Esophagus (tissue), 2 donors: Measurements from ENCODE around the gene STAP2. TPM values are rescaled to one million over a fixed set of nuclear protein-coding genes. Genes with fewer than 3 reads are reported as not detected.
"Not testable (repeated sequence)": the region's sequence is repeated elsewhere in the genome, so short reads cannot be mapped to it uniquely, and the experiment has no call there.

Source experiments
- H3K27ac ChIP-seq, 2 donors: one replicate each; pipeline ENCODE4 v1.5.1; 2013; ENCODE audit warnings: low read depth in 2 of 2, mild to moderate bottlenecking in 2 of 2, inconsistent platforms in 1 of 2, low read length in 1 of 2, moderate library complexity in 1 of 2
- H3K27me3 ChIP-seq, 2 donors: one replicate each; pipeline ENCODE4 v1.6.1; 2013; ENCODE audit warnings: low read length in 2 of 2, control low read depth in 1 of 2, mild to moderate bottlenecking in 1 of 2; ENCODE audit not compliant: insufficient read depth in 2 of 2, control insufficient read depth in 1 of 2
- H3K36me3 ChIP-seq, 2 donors: one replicate each; pipeline ENCODE4 v1.6.1; 2013; ENCODE audit warnings: low read length in 1 of 2; ENCODE audit not compliant: control insufficient read depth in 2 of 2, insufficient read depth in 2 of 2
- H3K4me1 ChIP-seq, 2 donors: one replicate each; pipeline ENCODE4 v1.6.1; 2013; ENCODE audit warnings: low read length in 1 of 2; ENCODE audit not compliant: control insufficient read depth in 2 of 2, insufficient read depth in 2 of 2
- H3K4me3 ChIP-seq, 2 donors: one replicate each; pipeline ENCODE4 v1.5.1; 2013; ENCODE audit warnings: low read length in 2 of 2, mild to moderate bottlenecking in 2 of 2, low read depth in 1 of 2, moderate library complexity in 1 of 2
- H3K9me3 ChIP-seq, 2 donors: one replicate each; pipeline ENCODE4 v1.6.1; 2013; ENCODE audit warnings: mild to moderate bottlenecking in 2 of 2, low read depth in 1 of 2, low read length in 1 of 2, moderate library complexity in 1 of 2; ENCODE audit not compliant: control insufficient read depth in 2 of 2, insufficient read depth in 1 of 2
- WGBS, 2 donors: extraction: QIAGEN DNeasy Blood & Tissue Kit; methylation state at CpG; one replicate each; pipeline ENCODE4 v1.1.7; 2013; 5-methylcytosine and 5-hydroxymethylcytosine counted together
- polyA plus RNA-seq, 2 donors: library from polyadenylated mRNA; stranded (reverse); fragments of 200-250 nt; gene quantifications; one replicate each; pipeline ENCODE4 v1.2.3, GENCODE V29; 2013
- donor health status: healthy with polysubstance abuse.
- donor health status: Bipolar disorder and iron deficiency.

The STAP2 gene
- polyA plus RNA-seq, 2 donors: 99.2 to 126 TPM

DNA sequence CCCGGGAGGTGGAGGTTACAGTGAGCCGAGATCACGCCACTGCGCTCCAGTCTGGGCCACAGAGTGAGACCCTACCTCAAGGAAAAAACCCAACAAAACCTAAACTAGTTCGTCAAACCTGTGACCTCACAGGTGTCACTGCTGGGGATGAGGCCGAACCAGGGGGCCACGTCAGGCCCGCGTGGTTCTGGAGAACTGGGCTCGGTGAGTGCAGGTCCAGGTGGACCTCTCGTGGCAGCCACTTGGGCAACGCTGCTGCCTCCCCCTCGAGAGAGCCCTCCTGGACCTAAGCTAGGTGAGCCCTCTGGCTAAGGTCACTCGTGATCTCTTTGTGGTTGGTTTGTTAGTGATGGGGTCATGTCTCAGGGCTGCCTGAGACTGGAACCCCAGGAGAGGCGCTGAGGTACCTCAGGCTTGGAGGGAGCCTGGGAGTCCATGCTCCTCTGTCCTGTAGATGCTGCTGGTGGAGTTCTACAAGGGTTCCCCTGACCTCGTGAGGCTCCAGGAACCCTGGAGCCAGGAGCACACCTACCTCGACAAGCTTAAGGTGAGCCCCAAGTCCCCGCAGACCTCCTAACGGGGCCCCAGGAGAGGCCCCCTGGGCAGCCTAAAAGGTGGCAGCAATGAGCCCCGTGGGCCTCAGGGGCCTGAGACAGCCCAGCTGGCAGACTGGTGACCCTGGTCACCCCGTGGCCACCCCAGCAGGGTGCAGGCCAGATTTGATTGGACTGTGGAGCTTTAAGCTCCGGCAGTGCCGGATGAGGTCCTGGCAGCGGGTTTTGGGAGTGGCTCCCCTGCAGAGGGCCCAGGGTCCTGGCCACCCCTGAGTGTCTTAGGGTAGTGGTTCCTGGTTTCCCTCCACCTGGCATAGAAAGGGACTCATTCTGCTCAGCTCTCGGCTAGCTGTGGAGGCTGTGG, 20.3 kb upstream of the STAP2 start:
- WGBS, 2 donors: 83 to 87% methylated on average over 25 of the region's 25 CpGs
- no peaks in the 10 kb centered on the region for H3K27me3 ChIP-seq
- peaks cover 0 to 2% of the 10 kb centered on the region in 2 donors for H3K4me1 ChIP-seq
- no peak overlapping the region for H3K27ac ChIP-seq
- H3K9me3 ChIP-seq: no peaks in the 10 kb centered on the region
- H3K4me3 ChIP-seq: no peak overlapping the region
- H3K36me3 ChIP-seq: peaks cover 23 to 70% of the 10 kb centered on the region in 2 donors

- peaks cover 0 to 2% of the 10 kb centered on the region in 2 donors for H3K4me1 ChIP-seq
- H3K27ac ChIP-seq: no peak overlapping the region
- no peaks in the 10 kb centered on the region for H3K9me3 ChIP-seq
- peaks cover 22 to 60% of the 10 kb centered on the region in 2 donors for H3K36me3 ChIP-seq
- no peaks in the 10 kb centered on the region for H3K27me3 ChIP-seq
- 84 to 85% methylated on average over 16 of the region's 16 CpGs for WGBS, 2 donors
- H3K4me3 ChIP-seq: no peak overlapping the region
Observed at GRCh38 chr19:4357921-4358326, 19.3 kb upstream of the STAP2 start.

- H3K36me3 ChIP-seq: peaks cover 15 to 53% of the 10 kb centered on the region in 2 donors
- H3K9me3 ChIP-seq: no peaks in the 10 kb centered on the region
- H3K27me3 ChIP-seq: no peaks in the 10 kb centered on the region
- 78 to 84% methylated on average over 23 of the region's 23 CpGs for WGBS, 2 donors
- H3K4me3 ChIP-seq: no peak overlapping the region
- H3K27ac ChIP-seq: no peak overlapping the region
- peaks cover 0 to 2% of the 10 kb centered on the region in 2 donors for H3K4me1 ChIP-seq
Observed at GRCh38 chr19:4357095-4357797, 18.6 kb upstream of the STAP2 start.

DNA sequence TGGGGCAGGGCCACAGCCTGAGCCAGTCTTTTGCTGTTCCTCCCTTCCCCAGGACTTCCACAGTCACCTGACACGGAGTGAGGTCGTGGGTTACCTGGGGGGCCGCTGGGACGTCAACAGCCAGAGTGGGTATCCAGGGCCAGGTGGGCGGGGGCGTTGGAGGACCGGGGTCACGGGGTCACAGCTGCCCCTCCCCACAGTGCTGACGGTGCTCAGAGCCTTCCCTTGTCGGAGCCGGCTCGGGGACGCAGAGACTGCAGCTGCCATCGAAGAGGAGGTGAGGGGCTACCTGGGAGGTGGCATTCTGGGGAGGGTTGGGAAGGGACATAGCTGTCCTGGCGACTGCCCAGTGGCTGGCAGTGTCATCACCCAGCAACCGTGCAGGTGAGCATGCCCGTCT, 16.3 kb upstream of the STAP2 start:
- no peaks in the 10 kb centered on the region for H3K27me3 ChIP-seq
- peaks cover 0 to 32% of the 10 kb centered on the region in 2 donors for H3K36me3 ChIP-seq
- H3K27ac ChIP-seq: no peak overlapping the region
- H3K4me3 ChIP-seq: no peak overlapping the region
- H3K9me3 ChIP-seq: no peaks in the 10 kb centered on the region
- 78 to 81% methylated on average over 17 of the region's 17 CpGs for WGBS, 2 donors
- H3K4me1 ChIP-seq: peaks cover 2 to 3% of the 10 kb centered on the region in 2 donors

- Histone ChIP-seq H3K36me3 (peaks cover 0 to 26% of the 10 kb centered on the region in 2 donors), H3K4me3 (no peak overlapping the region)
- 88 to 89% methylated on average over 12 of the region's 12 CpGs for WGBS, 2 donors
Observed at GRCh38 chr19:4354282-4354681, 15.7 kb upstream of the STAP2 start.

GRCh38 chr19:4352701-4353121, 14.1 kb upstream of the STAP2 start:
- H3K27ac ChIP-seq: no peak overlapping the region
- no peaks in the 10 kb centered on the region for H3K9me3 ChIP-seq
- peaks cover 2 to 3% of the 10 kb centered on the region in 2 donors for H3K4me1 ChIP-seq
- no peaks in the 10 kb centered on the region for H3K27me3 ChIP-seq
- WGBS, 2 donors: 31 to 45% methylated on average over 9 of the region's 9 CpGs
- H3K4me3 ChIP-seq: no peak overlapping the region
- H3K36me3 ChIP-seq: peaks cover 0 to 17% of the 10 kb centered on the region in 2 donors

More at GRCh38 chr19:4354282-4354681, 15.7 kb upstream of the STAP2 start:
- H3K27ac ChIP-seq: no peak overlapping the region
- no peaks in the 10 kb centered on the region for H3K9me3 ChIP-seq
- no peaks in the 10 kb centered on the region for H3K27me3 ChIP-seq
- peaks cover 2 to 3% of the 10 kb centered on the region in 2 donors for H3K4me1 ChIP-seq

GRCh38 chr19:4350726-4351125, 12.1 kb upstream of the STAP2 start:
- Histone ChIP-seq H3K36me3 (peaks cover 0 to 14% of the 10 kb centered on the region in 2 donors), H3K27ac (no peak overlapping the region), H3K4me3 (no peak overlapping the region), H3K4me1 (peaks cover 3% of the 10 kb centered on the region in 2 donors), H3K9me3 (no peaks in the 10 kb centered on the region), H3K27me3 (no peaks in the 10 kb centered on the region)
- 96 to 98% methylated on average over 9 of the region's 9 CpGs for WGBS, 2 donors

GRCh38 chr19:4350111-4350510, 11.5 kb upstream of the STAP2 start:
- Histone ChIP-seq H3K27me3 (no peaks in the 10 kb centered on the region), H3K4me1 (peaks cover 3 to 4% of the 10 kb centered on the region in 2 donors), H3K36me3 (peaks cover 0 to 14% of the 10 kb centered on the region in 2 donors), H3K27ac (no peak overlapping the region), H3K9me3 (no peaks in the 10 kb centered on the region), H3K4me3 (no peak overlapping the region)
- 87 to 88% methylated on average over 8 of the region's 8 CpGs for WGBS, 2 donors

GRCh38 chr19:4349225-4349624, 10.6 kb upstream of the STAP2 start:
- H3K27me3 ChIP-seq, H3K4me1 ChIP-seq, H3K27ac ChIP-seq, H3K36me3 ChIP-seq, H3K9me3 ChIP-seq, H3K4me3 ChIP-seq: not testable (repeated sequence)
- 92 to 93% methylated on average over 16 of the region's 16 CpGs for WGBS, 2 donors
